ENCODE data around the gene TRAPPC3L.

The TRAPPC3L gene

GRCh38 chr6:116545651-116546050 is at the start of gene TRAPPC3L:
TRAPPC3L (minus strand) TSS chr6:116545684; CDS start chr6:116545514, 170 bp downstream.
- Mint-ChIP-seq H3K27me3 (peaks cover 5% of the 10 kb centered on the region), H3K36me3 (no peaks in the 10 kb centered on the region), H3K4me3 (no peak within 1 kb of the TSS), H3K27ac (no peak within 1 kb of the TSS), H3K4me1 (no peaks in the 10 kb centered on the region), H3K9me3 (no peaks in the 10 kb centered on the region)
- DNase-seq (ENCODE audit: low spot score in 2 of 2) (no peak), ATAC-seq (ENCODE audit: low read depth) (no peak)

- Mint-ChIP-seq H3K9me3 (no peaks in the 10 kb centered on the region), H3K27me3 (no peaks in the 10 kb centered on the region), H3K36me3 (peaks cover 33% of the 10 kb centered on the region), H3K4me3 (no peak overlapping the region), H3K4me1 (no peaks in the 10 kb centered on the region), H3K27ac (no peak overlapping the region)
- DNase-seq (ENCODE audit: low spot score in 2 of 2) (no peak), ATAC-seq (ENCODE audit: low read depth) (no peak)
Observed at GRCh38 chr6:116595247-116595646, 49.8 kb upstream of the TRAPPC3L start.

- Mint-ChIP-seq H3K27ac (no peak overlapping the region), H3K36me3 (peaks cover 31% of the 10 kb centered on the region), H3K4me1 (peaks cover 3% of the 10 kb centered on the region), H3K27me3 (no peaks in the 10 kb centered on the region), H3K4me3 (no peak overlapping the region), H3K9me3 (no peaks in the 10 kb centered on the region)
- ATAC-seq (ENCODE audit: low read depth) (no peak), DNase-seq (ENCODE audit: low spot score in 2 of 2) (no peak)
Observed at GRCh38 chr6:116586738-116587137, 41.3 kb upstream of the TRAPPC3L start.

- DNase-seq (ENCODE audit: low spot score in 2 of 2), result no peak
- H3K4me3 Mint-ChIP-seq, result no peak overlapping the region
- H3K4me1 Mint-ChIP-seq, result peaks cover 3% of the 10 kb centered on the region
- no peaks in the 10 kb centered on the region for H3K27me3 Mint-ChIP-seq
- H3K9me3 Mint-ChIP-seq, result no peaks in the 10 kb centered on the region
- no peak for ATAC-seq (ENCODE audit: low read depth)
- H3K36me3 Mint-ChIP-seq, result peaks cover 29% of the 10 kb centered on the region
- no peak overlapping the region for H3K27ac Mint-ChIP-seq
Observed at GRCh38 chr6:116586276-116586675, 40.8 kb upstream of the TRAPPC3L start.

GRCh38 chr6:116580198-116580597 is 34.7 kb upstream of the TRAPPC3L start:
- Mint-ChIP-seq H3K9me3 (no peaks in the 10 kb centered on the region), H3K4me1 (peaks cover 12% of the 10 kb centered on the region), H3K27ac (no peak overlapping the region), H3K27me3 (no peaks in the 10 kb centered on the region), H3K36me3 (peaks cover 36% of the 10 kb centered on the region), H3K4me3 (no peak overlapping the region)
- ATAC-seq (ENCODE audit: low read depth) (no peak), DNase-seq (ENCODE audit: low spot score in 2 of 2) (no peak)

GRCh38 chr6:116579143-116579542 is 33.7 kb upstream of the TRAPPC3L start:
- DNase-seq (ENCODE audit: low spot score in 2 of 2) (no peak), ATAC-seq (ENCODE audit: low read depth) (no peak)
- no peaks in the 10 kb centered on the region for H3K9me3 Mint-ChIP-seq
- H3K36me3 Mint-ChIP-seq, result peaks cover 36% of the 10 kb centered on the region
- no peak overlapping the region for H3K27ac Mint-ChIP-seq
- no peaks in the 10 kb centered on the region for H3K27me3 Mint-ChIP-seq
- H3K4me3 Mint-ChIP-seq, result no peak overlapping the region
- peaks cover 16% of the 10 kb centered on the region for H3K4me1 Mint-ChIP-seq

- DNase-seq (ENCODE audit: low spot score in 2 of 2) (no peak), ATAC-seq (ENCODE audit: low read depth) (no peak)
- no peaks in the 10 kb centered on the region for H3K27me3 Mint-ChIP-seq
- no peak overlapping the region for H3K4me3 Mint-ChIP-seq
- no peaks in the 10 kb centered on the region for H3K9me3 Mint-ChIP-seq
- H3K4me1 Mint-ChIP-seq, result peaks cover 19% of the 10 kb centered on the region
- no peak overlapping the region for H3K27ac Mint-ChIP-seq
- H3K36me3 Mint-ChIP-seq, result peaks cover 37% of the 10 kb centered on the region
Observed at GRCh38 chr6:116578335-116578734, 32.9 kb upstream of the TRAPPC3L start.

- Mint-ChIP-seq H3K4me1 (peaks cover 23% of the 10 kb centered on the region), H3K27ac (no peak overlapping the region), H3K9me3 (no peaks in the 10 kb centered on the region), H3K4me3 (no peak overlapping the region), H3K36me3 (peaks cover 33% of the 10 kb centered on the region), H3K27me3 (no peaks in the 10 kb centered on the region)
- DNase-seq (ENCODE audit: low spot score in 2 of 2) (no peak), ATAC-seq (ENCODE audit: low read depth) (no peak)
Observed at GRCh38 chr6:116577486-116577885, 32.0 kb upstream of the TRAPPC3L start.

- H3K9me3 Mint-ChIP-seq, result no peaks in the 10 kb centered on the region
- H3K4me1 Mint-ChIP-seq, result peaks cover 31% of the 10 kb centered on the region
- no peaks in the 10 kb centered on the region for H3K27me3 Mint-ChIP-seq
- H3K36me3 Mint-ChIP-seq, result peaks cover 28% of the 10 kb centered on the region
- no peak overlapping the region for H3K27ac Mint-ChIP-seq
- H3K4me3 Mint-ChIP-seq, result no peak overlapping the region
- no peak for DNase-seq (ENCODE audit: low spot score in 2 of 2)
- ATAC-seq (ENCODE audit: low read depth), result no peak
Observed at GRCh38 chr6:116575227-116575626, 29.7 kb upstream of the TRAPPC3L start.

GRCh38 chr6:116572162-116572561 is 26.7 kb upstream of the TRAPPC3L start:
- Mint-ChIP-seq H3K9me3 (no peaks in the 10 kb centered on the region), H3K27ac (peak overlapping the region; percentile 97), H3K36me3 (peaks cover 18% of the 10 kb centered on the region), H3K4me1 (peaks cover 30% of the 10 kb centered on the region), H3K4me3 (peak overlapping the region; percentile 92), H3K27me3 (no peaks in the 10 kb centered on the region)
- DNase-seq (ENCODE audit: low spot score in 2 of 2) (no peak), ATAC-seq (ENCODE audit: low read depth) (no peak)

- peak overlapping the region; percentile 92 for H3K4me3 Mint-ChIP-seq
- peak overlapping the region; percentile 97 for H3K27ac Mint-ChIP-seq
- peaks cover 16% of the 10 kb centered on the region for H3K36me3 Mint-ChIP-seq
- DNase-seq (ENCODE audit: low spot score in 2 of 2) (no peak), ATAC-seq (ENCODE audit: low read depth) (no peak)
- peaks cover 30% of the 10 kb centered on the region for H3K4me1 Mint-ChIP-seq
- no peaks in the 10 kb centered on the region for H3K9me3 Mint-ChIP-seq
- H3K27me3 Mint-ChIP-seq, result no peaks in the 10 kb centered on the region
Observed at GRCh38 chr6:116571683-116572000, 26.2 kb upstream of the TRAPPC3L start.

GRCh38 chr6:116570856-116571682 is 25.6 kb upstream of the TRAPPC3L start, which contains the start of gene RWDD1:
RWDD1 (plus strand) TSS chr6:116571504; CDS start chr6:116571583, 79 bp downstream.
- H3K27me3 Mint-ChIP-seq, result no peaks in the 10 kb centered on the region
- peak; percentile 92 to 98 for DNase-seq (ENCODE audit: low spot score in 2 of 2)
- peak within 1 kb of the TSS; percentile 97 for H3K27ac Mint-ChIP-seq
- ATAC-seq (ENCODE audit: low read depth), result peak; percentile 84
- peaks cover 11% of the 10 kb centered on the region for H3K36me3 Mint-ChIP-seq
- peaks cover 26% of the 10 kb centered on the region for H3K4me1 Mint-ChIP-seq
- H3K9me3 Mint-ChIP-seq, result no peaks in the 10 kb centered on the region
- peak within 1 kb of the TSS; percentile 92 for H3K4me3 Mint-ChIP-seq

- Mint-ChIP-seq H3K36me3 (peaks cover 3% of the 10 kb centered on the region), H3K27me3 (peaks cover 1% of the 10 kb centered on the region), H3K4me3 (no peak overlapping the region), H3K4me1 (peaks cover 19% of the 10 kb centered on the region), H3K27ac (peak overlapping the region; percentile 63), H3K9me3 (no peaks in the 10 kb centered on the region)
- ATAC-seq (ENCODE audit: low read depth) (no peak), DNase-seq (ENCODE audit: low spot score in 2 of 2) (no peak)
Observed at GRCh38 chr6:116568821-116569755, 23.6 kb upstream of the TRAPPC3L start.

GRCh38 chr6:116568111-116568510 is 22.6 kb upstream of the TRAPPC3L start:
- H3K4me3 Mint-ChIP-seq, result no peak overlapping the region
- no peaks in the 10 kb centered on the region for H3K9me3 Mint-ChIP-seq
- peaks cover 4% of the 10 kb centered on the region for H3K27me3 Mint-ChIP-seq
- DNase-seq (ENCODE audit: low spot score in 2 of 2) (no peak), ATAC-seq (ENCODE audit: low read depth) (no peak)
- H3K4me1 Mint-ChIP-seq, result peaks cover 17% of the 10 kb centered on the region
- H3K27ac Mint-ChIP-seq, result no peak overlapping the region
- no peaks in the 10 kb centered on the region for H3K36me3 Mint-ChIP-seq

All from memory B cell (primary cell).